ENCODE results near the gene RFX2. TPM values are rescaled to one million over a fixed set of nuclear protein-coding genes. Genes with fewer than 3 reads are reported as not detected.
"Not testable (repeated sequence)": the region's sequence is repeated elsewhere in the genome, so short reads cannot be mapped to it uniquely, and the experiment has no call there.

RFX2 gene
- total and polyA plus RNA-seq, 10 of the 15 experiments (the other 5 are each of a cell fraction or from before 2014, with no cell fraction given), result 3.2 to 9.8 (median 4.7) TPM

DNA sequence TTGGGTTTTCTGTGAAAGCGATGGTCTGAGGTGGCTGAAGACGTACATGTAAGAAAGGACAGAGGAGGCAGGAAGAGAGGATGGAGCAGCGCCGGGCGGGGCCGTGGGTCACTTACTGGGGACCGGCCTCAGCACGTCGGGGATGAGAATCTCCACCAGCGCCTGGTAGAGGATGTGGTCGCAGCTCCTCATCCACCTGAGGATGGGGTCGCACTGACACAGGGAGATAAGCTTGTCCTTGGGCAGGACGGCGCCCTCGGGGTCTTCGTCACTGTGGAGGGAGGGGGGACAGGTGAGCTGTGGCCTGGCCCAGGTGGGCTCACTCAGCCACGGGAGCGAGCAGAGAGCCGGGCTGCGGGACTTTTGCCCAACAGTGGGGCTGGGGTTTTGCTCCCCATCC lies 103.4 kb downstream of the RFX2 start:
- ChIA-PET SMC1A (ENCODE audit: uncharacterized antibody, unreplicated experiment) (no interaction called here), CTCF (interaction anchor here (1.8 to 2.0 kb wide), 2 partner anchors 15 to 20 kb away, joined by 5 to 6 read pairs; no protein-coding TSS in a partner anchor), POLR2A (no interaction called here), RAD21 (ENCODE audit: unreplicated experiment) (interaction anchor here (0.6 kb wide), 1 partner anchor 26 kb away, joined by 4 read pairs; no protein-coding TSS in a partner anchor)
- in situ Hi-C loops (cut with MboI) (no loop called here), intact Hi-C loops (cut with micrococcal nuclease; ENCODE audit: unreplicated experiment) (no loop called here)
- TF ChIP-seq BRCA1 (IDR thresholded peaks at IDR 0.05; ENCODE audit: low read depth, low read length) (no peak), NFXL1 (IDR thresholded peaks at IDR 0.05; ENCODE audit: borderline replicate concordance) (no peak)
- TF ChIP-seq, protein P1, sequence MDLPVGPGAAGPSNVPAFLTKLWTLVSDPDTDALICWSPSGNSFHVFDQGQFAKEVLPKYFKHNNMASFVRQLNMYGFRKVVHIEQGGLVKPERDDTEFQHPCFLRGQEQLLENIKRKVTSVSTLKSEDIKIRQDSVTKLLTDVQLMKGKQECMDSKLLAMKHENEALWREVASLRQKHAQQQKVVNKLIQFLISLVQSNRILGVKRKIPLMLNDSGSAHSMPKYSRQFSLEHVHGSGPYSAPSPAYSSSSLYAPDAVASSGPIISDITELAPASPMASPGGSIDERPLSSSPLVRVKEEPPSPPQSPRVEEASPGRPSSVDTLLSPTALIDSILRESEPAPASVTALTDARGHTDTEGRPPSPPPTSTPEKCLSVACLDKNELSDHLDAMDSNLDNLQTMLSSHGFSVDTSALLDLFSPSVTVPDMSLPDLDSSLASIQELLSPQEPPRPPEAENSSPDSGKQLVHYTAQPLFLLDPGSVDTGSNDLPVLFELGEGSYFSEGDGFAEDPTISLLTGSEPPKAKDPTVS (IDR thresholded peaks at IDR 0.05; ENCODE audit: low read depth, low read length), result no peak
- TF ChIP-seq, protein P2, sequence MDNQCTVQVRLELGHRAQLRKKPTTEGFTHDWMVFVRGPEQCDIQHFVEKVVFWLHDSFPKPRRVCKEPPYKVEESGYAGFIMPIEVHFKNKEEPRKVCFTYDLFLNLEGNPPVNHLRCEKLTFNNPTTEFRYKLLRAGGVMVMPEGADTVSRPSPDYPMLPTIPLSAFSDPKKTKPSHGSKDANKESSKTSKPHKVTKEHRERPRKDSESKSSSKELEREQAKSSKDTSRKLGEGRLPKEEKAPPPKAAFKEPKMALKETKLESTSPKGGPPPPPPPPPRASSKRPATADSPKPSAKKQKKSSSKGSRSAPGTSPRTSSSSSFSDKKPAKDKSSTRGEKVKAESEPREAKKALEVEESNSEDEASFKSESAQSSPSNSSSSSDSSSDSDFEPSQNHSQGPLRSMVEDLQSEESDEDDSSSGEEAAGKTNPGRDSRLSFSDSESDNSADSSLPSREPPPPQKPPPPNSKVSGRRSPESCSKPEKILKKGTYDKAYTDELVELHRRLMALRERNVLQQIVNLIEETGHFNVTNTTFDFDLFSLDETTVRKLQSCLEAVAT (IDR thresholded peaks at IDR 0.05), result no peak
- H4K20me1 ChIP-seq (ENCODE audit: control insufficient read depth, insufficient read depth), result no peaks in the 10 kb centered on the region
- FAIRE-seq (no peak), DNase-seq (ENCODE audit: low read depth, low spot score) (no peak), ATAC-seq (no peak)
- WGBS (ENCODE audit: insufficient coverage, insufficient replicate concordance, low lambda C conversion rate, missing lambda C conversion rate), result 86% methylated on average over 16 of the region's 20 CpGs
- BruUV-seq (replicated peaks), result no TSS peak
- no peaks in the 10 kb centered on the region for H3K36me3 ChIP-seq (ENCODE audit: control insufficient read depth in 2 of 2, insufficient read depth in 2 of 2, low read length in 1 of 2)
- no peak overlapping the region for H3K4me3 ChIP-seq
- no peaks in the 10 kb centered on the region for H3K4me1 ChIP-seq (ENCODE audit: control insufficient read depth, insufficient read depth, low read length)
- no peak overlapping the region for H3K4me2 ChIP-seq (ENCODE audit: control insufficient read depth, insufficient read depth)
- no peaks in the 10 kb centered on the region for H3K27me3 ChIP-seq (replicated peaks in 1 of 2; ENCODE audit: control insufficient read depth in 2 of 2, insufficient read depth in 2 of 2, low read length in 1 of 2)
- H3K9me3 ChIP-seq (replicated peaks; ENCODE audit: control insufficient read depth, insufficient read depth, low read length), result no peaks in the 10 kb centered on the region
- no peak overlapping the region for H3K27ac ChIP-seq (ENCODE audit: control insufficient read depth, insufficient read depth)
- H3K79me2 ChIP-seq (ENCODE audit: control insufficient read depth, insufficient read depth, low read length), result no peaks in the 10 kb centered on the region
- no peak overlapping the region for H3K9ac ChIP-seq (ENCODE audit: control insufficient read depth, insufficient read depth, low read length)
- no peak overlapping the region for H2AFZ ChIP-seq (ENCODE audit: control insufficient read depth, low read depth, low read length)

DNA sequence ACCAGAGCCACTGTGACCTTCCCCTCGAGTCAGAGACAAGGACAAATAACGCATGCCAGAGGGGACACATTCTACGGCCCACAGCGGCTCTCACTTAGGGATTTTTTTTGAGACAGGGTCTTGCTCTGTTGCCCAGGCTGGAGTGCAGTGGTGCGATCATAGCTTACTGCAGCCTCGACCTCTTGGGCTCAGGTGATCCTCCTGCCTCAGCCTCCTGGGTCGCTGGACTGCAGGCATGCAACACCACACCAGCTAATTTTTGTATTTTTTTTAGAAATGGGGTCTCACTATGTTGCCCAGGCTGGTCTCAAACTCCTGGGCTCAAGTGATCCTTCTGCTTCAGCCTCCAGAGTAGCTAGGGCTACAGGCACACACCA lies 104.2 kb downstream of the RFX2 start:
- H3K36me3 ChIP-seq (ENCODE audit: control insufficient read depth in 2 of 2, insufficient read depth in 2 of 2, low read length in 1 of 2); H3K4me2 ChIP-seq (ENCODE audit: control insufficient read depth, insufficient read depth); in situ Hi-C loops (cut with MboI); BruUV-seq (replicated peaks); ATAC-seq; SMC1A ChIA-PET (ENCODE audit: uncharacterized antibody, unreplicated experiment); H3K9me3 ChIP-seq (replicated peaks; ENCODE audit: control insufficient read depth, insufficient read depth, low read length); FAIRE-seq; H3K4me1 ChIP-seq (ENCODE audit: control insufficient read depth, insufficient read depth, low read length); H2AFZ ChIP-seq (ENCODE audit: control insufficient read depth, low read depth, low read length); H3K9ac ChIP-seq (ENCODE audit: control insufficient read depth, insufficient read depth, low read length); intact Hi-C loops (cut with micrococcal nuclease; ENCODE audit: unreplicated experiment); H3K79me2 ChIP-seq (ENCODE audit: control insufficient read depth, insufficient read depth, low read length); H3K27ac ChIP-seq (ENCODE audit: control insufficient read depth, insufficient read depth); H3K27me3 ChIP-seq (replicated peaks in 1 of 2; ENCODE audit: control insufficient read depth in 2 of 2, insufficient read depth in 2 of 2, low read length in 1 of 2); DNase-seq (ENCODE audit: low read depth, low spot score); POLR2A ChIA-PET; H4K20me1 ChIP-seq (ENCODE audit: control insufficient read depth, insufficient read depth); H3K4me3 ChIP-seq: not testable (repeated sequence)
- RAD21 ChIA-PET (ENCODE audit: unreplicated experiment), result interaction anchor here (0.6 kb wide), 1 partner anchor 27 kb away, joined by 4 read pairs; no protein-coding TSS in a partner anchor
- CTCF ChIA-PET, result interaction anchor here (1.8 to 2.0 kb wide), 2 partner anchors 16 to 19 kb away, joined by 5 to 6 read pairs; no protein-coding TSS in a partner anchor
- 63% methylated on average over 7 of the region's 7 CpGs for WGBS (ENCODE audit: insufficient coverage, insufficient replicate concordance, low lambda C conversion rate, missing lambda C conversion rate)
